ENCODE results near the gene RC3H2. TPM values are rescaled to one million over a fixed set of nuclear protein-coding genes. Genes with fewer than 3 reads are reported as not detected.

The RC3H2 gene
- total RNA-seq, 1 experiment from 2014 or later, result 21.6 TPM

Other genes with a start within 250 kb of the RC3H2 start
- gene OR1B1, start 247.7 kb downstream of the RC3H2 start, total RNA-seq (2014; rRNA removed; shearing (Covaris generic)), result not detected in 2 replicates
- gene OR1L1, start 243.6 kb downstream of the RC3H2 start, total RNA-seq (2014; rRNA removed; shearing (Covaris generic)), result not detected in 2 replicates
- not detected in 2 replicates for gene OR1L3, start 230.2 kb downstream of the RC3H2 start, total RNA-seq (2014; rRNA removed; shearing (Covaris generic))
- gene OR1L4, start 181.4 kb downstream of the RC3H2 start, total RNA-seq (2014; rRNA removed; shearing (Covaris generic)), result not detected in 2 replicates
- not detected in 2 replicates for gene OR1L6, start 163.1 kb downstream of the RC3H2 start, total RNA-seq (2014; rRNA removed; shearing (Covaris generic))
- gene OR5C1, start 116.4 kb downstream of the RC3H2 start, total RNA-seq (2014; rRNA removed; shearing (Covaris generic)), result not detected in 2 replicates
- gene OR1K1, start 105.2 kb downstream of the RC3H2 start, total RNA-seq (2014; rRNA removed; shearing (Covaris generic)), result not detected in 2 replicates
- 18.7 and 24.6 TPM in 2 replicates for gene PDCL, start 76.8 kb downstream of the RC3H2 start, total RNA-seq (2014; rRNA removed; shearing (Covaris generic))
- gene ZBTB6, start 8.0 kb upstream of the RC3H2 start, total RNA-seq (2014; rRNA removed; shearing (Covaris generic)), result 8.6 and 11.7 TPM in 2 replicates
- gene ZBTB26, start 26.2 kb upstream of the RC3H2 start, total RNA-seq (2014; rRNA removed; shearing (Covaris generic)), result 1.9 and 2.3 TPM in 2 replicates
- gene RABGAP1, start 35.7 kb upstream of the RC3H2 start, total RNA-seq (2014; rRNA removed; shearing (Covaris generic)), result 15.6 and 28.1 TPM in 2 replicates
- gene GPR21, start 128.3 kb upstream of the RC3H2 start, total RNA-seq (2014; rRNA removed; shearing (Covaris generic)), result 0.48 TPM in 1 of 2 replicates, not detected in the other